GM23338 (cell line): Measurements from ENCODE around the gene EFCAB13. TPM values are rescaled to one million over a fixed set of nuclear protein-coding genes. Genes with fewer than 3 reads are reported as not detected.
"Not testable (repeated sequence)": the region's sequence is repeated elsewhere in the genome, so short reads cannot be mapped to it uniquely, and the experiment has no call there.

Experiments used
- ATAC-seq: fragments of 200-7000 bp; cut with Tn5 transposase; 3 replicates; pipeline ENCODE4 v1.9.1; 2020
- DNase-seq: peaks from one replicate; pipeline ENCODE4 v3.0.0-alpha.2; 2015; ENCODE audit warnings: low spot score
- H2AFZ ChIP-seq: fragments of 200-600 bp; sonication (generic); 2 replicates; pipeline ENCODE4 v1.8.0; 2016; ENCODE audit warnings: antibody characterized with exemption, mild to moderate bottlenecking, moderate library complexity
- H3F3A ChIP-seq: fragments of 200-600 bp; sonication (generic); replicated peaks from 2 replicates; pipeline ENCODE4 v1.8.0; 2017; ENCODE audit warnings: antibody characterized with exemption, mixed run types, low read depth
- H3K27ac ChIP-seq: fragments of 200-600 bp; sonication (generic); 2 replicates; pipeline ENCODE4 v1.6.1; 2016; ENCODE audit warnings: low read depth
- H3K27me3 ChIP-seq: fragments of 200-600 bp; sonication (generic); 2 replicates; pipeline ENCODE4 v1.8.0; 2016; ENCODE audit warnings: mild to moderate bottlenecking, mixed run types, moderate library complexity; ENCODE audit not compliant: insufficient read depth
- H3K36me3 ChIP-seq: fragments of 200-600 bp; sonication (generic); 2 replicates; pipeline ENCODE4 v1.8.0; 2016; ENCODE audit warnings: mild to moderate bottlenecking; ENCODE audit not compliant: insufficient read depth
- H3K4me1 ChIP-seq: fragments of 200-600 bp; sonication (generic); 2 replicates; pipeline ENCODE4 v1.8.0; 2016; ENCODE audit warnings: mild to moderate bottlenecking, moderate library complexity; ENCODE audit not compliant: insufficient read depth
- H3K4me2 ChIP-seq: fragments of 200-600 bp; sonication (generic); 2 replicates; pipeline ENCODE4 v1.7.1; 2017; ENCODE audit warnings: mixed run types
- H3K4me3 ChIP-seq: fragments of 200-600 bp; sonication (generic); 2 replicates; pipeline ENCODE4 v1.6.1; 2016; ENCODE audit warnings: mixed run types
- H3K79me2 ChIP-seq: fragments of 200-600 bp; sonication (generic); replicated peaks from 2 replicates; pipeline ENCODE4 v1.8.0; 2017; ENCODE audit warnings: mild to moderate bottlenecking; ENCODE audit not compliant: insufficient read depth
- H3K9me2 ChIP-seq: fragments of 200-600 bp; sonication (generic); 2 replicates; pipeline ENCODE4 v1.8.0; 2017; ENCODE audit not compliant: insufficient read depth
- H4K20me1 ChIP-seq: fragments of 200-600 bp; sonication (generic); replicated peaks from 2 replicates; pipeline ENCODE4 v1.8.0; 2017; ENCODE audit warnings: mild to moderate bottlenecking; ENCODE audit not compliant: insufficient read depth
- H3K27ac Mint-ChIP-seq: 2 replicates; pipeline ENCODE4 v1.8.0; 2020; ENCODE audit warnings: inconsistent platforms, mild to moderate bottlenecking, moderate library complexity, mixed read lengths
- H3K27me3 Mint-ChIP-seq: 3 replicates; pipeline ENCODE4 v1.8.0; 2022; ENCODE audit warnings: low read depth, mild to moderate bottlenecking, moderate library complexity, mixed read lengths, inconsistent platforms; ENCODE audit not compliant: insufficient read depth, poor library complexity
- H3K36me3 Mint-ChIP-seq: 3 replicates; pipeline ENCODE4 v1.8.0; 2021; ENCODE audit warnings: low read depth, mild to moderate bottlenecking, inconsistent platforms, moderate library complexity, mixed read lengths
- H3K4me1 Mint-ChIP-seq: 3 replicates; pipeline ENCODE4 v1.8.0; 2020; ENCODE audit warnings: mild to moderate bottlenecking, inconsistent platforms, mixed read lengths
- H3K4me3 Mint-ChIP-seq: 3 replicates; pipeline ENCODE4 v1.8.0; 2021; ENCODE audit warnings: moderate library complexity, mild to moderate bottlenecking, inconsistent platforms, mixed read lengths
- H3K9me3 Mint-ChIP-seq: 3 replicates; pipeline ENCODE4 v1.8.0; 2020; ENCODE audit warnings: moderate library complexity, mild to moderate bottlenecking, inconsistent platforms, mixed read lengths
- CTCF ChIP-seq, 2 experiments: fragments of 200-600 bp in 1 of 2; sonication (generic) in 1 of 2; conservative IDR thresholded peaks; 2 replicates each; pipeline versions ENCODE4 v1.5.1 to v1.6.1; 2016 to 2017; ENCODE audit warnings: antibody characterized with exemption in 2 of 2, low read depth in 2 of 2, mild to moderate bottlenecking in 2 of 2, moderate library complexity in 1 of 2
- ZNF331 ChIP-seq: fragments of 250-450 bp; sonication (Bioruptor Pico); IDR thresholded peaks from 2 replicates; pipeline ENCODE4 v1.5.0; 2020; ENCODE audit warnings: low read depth, mild to moderate bottlenecking, moderate library complexity
- polyA plus RNA-seq: library from polyadenylated mRNA; unstranded; fragments of >200 nt; fragmentation: Nextera tagmentation; extraction: Ambion mirVana; gene quantifications from 2 replicates; pipeline ENCODE4 v1.2.1, GENCODE V29; 2016
- total RNA-seq: library from RNA; depleted of rRNA; stranded (reverse); fragments of >200 nt; shearing (Covaris generic); gene quantifications from 2 replicates; pipeline ENCODE4 v1.2.3, GENCODE V29; 2014
- TF ChIP-seq, protein P1 (sequence below): fragments of 250-450 bp; sonication (Bioruptor Pico); IDR thresholded peaks from 2 replicates; pipeline ENCODE4 v1.5.0; 2020; ENCODE audit warnings: mild to moderate bottlenecking, moderate library complexity

The EFCAB13 gene
- total and polyA plus RNA-seq, 2 experiments from 2014 or later: 4.1 to 5.4 TPM

- 0 out of 4 replicates have a peak, but pooled peaks of 1 of the 2 experiments have one; percentile 2 for TF ChIP-seq CTCF (conservative IDR thresholded peaks at IDR 0.05; ENCODE audit: low read depth in 2 of 2)
- TF ChIP-seq ZNF331 (CRISPR knock-in tag): no peak
- TF ChIP-seq, protein P1, sequence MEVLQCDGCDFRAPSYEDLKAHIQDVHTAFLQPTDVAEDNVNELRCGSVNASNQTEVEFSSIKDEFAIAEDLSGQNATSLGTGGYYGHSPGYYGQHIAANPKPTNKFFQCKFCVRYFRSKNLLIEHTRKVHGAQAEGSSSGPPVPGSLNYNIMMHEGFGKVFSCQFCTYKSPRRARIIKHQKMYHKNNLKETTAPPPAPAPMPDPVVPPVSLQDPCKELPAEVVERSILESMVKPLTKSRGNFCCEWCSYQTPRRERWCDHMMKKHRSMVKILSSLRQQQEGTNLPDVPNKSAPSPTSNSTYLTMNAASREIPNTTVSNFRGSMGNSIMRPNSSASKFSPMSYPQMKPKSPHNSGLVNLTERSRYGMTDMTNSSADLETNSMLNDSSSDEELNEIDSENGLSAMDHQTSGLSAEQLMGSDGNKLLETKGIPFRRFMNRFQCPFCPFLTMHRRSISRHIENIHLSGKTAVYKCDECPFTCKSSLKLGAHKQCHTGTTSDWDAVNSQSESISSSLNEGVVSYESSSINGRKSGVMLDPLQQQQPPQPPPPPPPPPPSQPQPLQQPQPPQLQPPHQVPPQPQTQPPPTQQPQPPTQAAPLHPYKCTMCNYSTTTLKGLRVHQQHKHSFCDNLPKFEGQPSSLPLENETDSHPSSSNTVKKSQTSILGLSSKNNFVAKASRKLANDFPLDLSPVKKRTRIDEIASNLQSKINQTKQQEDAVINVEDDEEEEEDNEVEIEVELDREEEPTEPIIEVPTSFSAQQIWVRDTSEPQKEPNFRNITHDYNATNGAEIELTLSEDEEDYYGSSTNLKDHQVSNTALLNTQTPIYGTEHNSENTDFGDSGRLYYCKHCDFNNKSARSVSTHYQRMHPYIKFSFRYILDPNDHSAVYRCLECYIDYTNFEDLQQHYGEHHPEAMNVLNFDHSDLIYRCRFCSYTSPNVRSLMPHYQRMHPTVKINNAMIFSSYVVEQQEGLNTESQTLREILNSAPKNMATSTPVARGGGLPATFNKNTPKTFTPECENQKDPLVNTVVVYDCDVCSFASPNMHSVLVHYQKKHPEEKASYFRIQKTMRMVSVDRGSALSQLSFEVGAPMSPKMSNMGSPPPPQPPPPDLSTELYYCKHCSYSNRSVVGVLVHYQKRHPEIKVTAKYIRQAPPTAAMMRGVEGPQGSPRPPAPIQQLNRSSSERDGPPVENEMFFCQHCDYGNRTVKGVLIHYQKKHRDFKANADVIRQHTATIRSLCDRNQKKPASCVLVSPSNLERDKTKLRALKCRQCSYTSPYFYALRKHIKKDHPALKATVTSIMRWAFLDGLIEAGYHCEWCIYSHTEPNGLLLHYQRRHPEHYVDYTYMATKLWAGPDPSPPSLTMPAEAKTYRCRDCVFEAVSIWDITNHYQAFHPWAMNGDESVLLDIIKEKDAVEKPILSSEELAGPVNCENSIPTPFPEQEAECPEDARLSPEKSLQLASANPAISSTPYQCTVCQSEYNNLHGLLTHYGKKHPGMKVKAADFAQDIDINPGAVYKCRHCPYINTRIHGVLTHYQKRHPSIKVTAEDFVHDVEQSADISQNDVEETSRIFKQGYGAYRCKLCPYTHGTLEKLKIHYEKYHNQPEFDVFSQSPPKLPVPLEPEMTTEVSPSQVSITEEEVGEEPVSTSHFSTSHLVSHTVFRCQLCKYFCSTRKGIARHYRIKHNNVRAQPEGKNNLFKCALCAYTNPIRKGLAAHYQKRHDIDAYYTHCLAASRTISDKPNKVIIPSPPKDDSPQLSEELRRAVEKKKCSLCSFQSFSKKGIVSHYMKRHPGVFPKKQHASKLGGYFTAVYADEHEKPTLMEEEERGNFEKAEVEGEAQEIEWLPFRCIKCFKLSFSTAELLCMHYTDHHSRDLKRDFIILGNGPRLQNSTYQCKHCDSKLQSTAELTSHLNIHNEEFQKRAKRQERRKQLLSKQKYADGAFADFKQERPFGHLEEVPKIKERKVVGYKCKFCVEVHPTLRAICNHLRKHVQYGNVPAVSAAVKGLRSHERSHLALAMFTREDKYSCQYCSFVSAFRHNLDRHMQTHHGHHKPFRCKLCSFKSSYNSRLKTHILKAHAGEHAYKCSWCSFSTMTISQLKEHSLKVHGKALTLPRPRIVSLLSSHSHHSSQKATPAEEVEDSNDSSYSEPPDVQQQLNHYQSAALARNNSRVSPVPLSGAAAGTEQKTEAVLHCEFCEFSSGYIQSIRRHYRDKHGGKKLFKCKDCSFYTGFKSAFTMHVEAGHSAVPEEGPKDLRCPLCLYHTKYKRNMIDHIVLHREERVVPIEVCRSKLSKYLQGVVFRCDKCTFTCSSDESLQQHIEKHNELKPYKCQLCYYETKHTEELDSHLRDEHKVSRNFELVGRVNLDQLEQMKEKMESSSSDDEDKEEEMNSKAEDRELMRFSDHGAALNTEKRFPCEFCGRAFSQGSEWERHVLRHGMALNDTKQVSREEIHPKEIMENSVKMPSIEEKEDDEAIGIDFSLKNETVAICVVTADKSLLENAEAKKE (CRISPR knock-in tag): no peak
- H3K27me3 Mint-ChIP-seq: peaks cover 16% of the 10 kb centered on the region
- H2AFZ ChIP-seq: 0 out of 2 replicates have a peak overlapping the region, but pooled peaks have one; percentile 52
- no peaks in the 10 kb centered on the region; the same call in 2 of the 3 replicates for H3K4me1 Mint-ChIP-seq
- no peak overlapping the region for H3K27ac ChIP-seq
- H3K4me2 ChIP-seq: peak overlapping the region; percentile 85
- peaks cover 11% of the 10 kb centered on the region for H3K9me3 Mint-ChIP-seq
- no peak overlapping the region for H3K27ac Mint-ChIP-seq
- no peaks in the 10 kb centered on the region for H3K9me2 ChIP-seq
- no peaks in the 10 kb centered on the region for H3K4me1 ChIP-seq
- H3K4me3 ChIP-seq: peak overlapping the region; percentile 72
- H3K4me3 Mint-ChIP-seq: peak overlapping the region; percentile 71
- DNase-seq (peak; percentile 64), ATAC-seq (peak; percentile 88)
- H3K36me3 ChIP-seq: no peaks in the 10 kb centered on the region
- no peaks in the 10 kb centered on the region for H3K79me2 ChIP-seq
- peaks cover 34% of the 10 kb centered on the region for H3K27me3 ChIP-seq
- H4K20me1 ChIP-seq: no peaks in the 10 kb centered on the region
- H3K36me3 Mint-ChIP-seq: peaks cover 5% of the 10 kb centered on the region; the same call in 2 of the 3 replicates
- 0 out of 2 replicates have a peak, but pooled peaks cover 2% of the 10 kb centered on the region for H3F3A ChIP-seq
Measured at GRCh38 chr17:47423406-47424295, 99.9 kb downstream of the EFCAB13 start.

DNA sequence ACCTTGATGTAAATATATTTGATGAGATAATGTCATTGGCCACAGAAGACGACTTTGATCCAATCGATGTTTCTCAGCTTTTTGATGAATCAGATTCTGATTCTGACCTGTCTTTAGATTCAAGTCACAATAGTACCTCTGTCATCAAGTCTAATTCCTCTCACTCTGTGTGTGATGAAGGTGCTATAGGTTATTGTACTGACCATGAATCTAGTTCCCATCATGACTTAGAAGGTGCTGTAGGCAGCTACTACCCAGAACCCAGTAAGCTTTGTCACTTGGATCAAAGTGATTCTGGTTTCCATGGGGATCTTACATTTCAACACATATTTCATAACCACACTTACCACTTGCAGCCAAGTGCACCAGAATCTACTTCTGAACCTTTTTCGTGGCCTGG is 101.5 kb downstream of the EFCAB13 start:
- not testable (repeated sequence) for H3K4me2 ChIP-seq, H3K4me1 ChIP-seq, H3K27ac Mint-ChIP-seq, H3K79me2 ChIP-seq, H4K20me1 ChIP-seq, H3K9me2 ChIP-seq, H3K4me1 Mint-ChIP-seq, H2AFZ ChIP-seq, ATAC-seq, H3F3A ChIP-seq, H3K27ac ChIP-seq, H3K36me3 ChIP-seq, DNase-seq, H3K4me3 Mint-ChIP-seq, H3K9me3 Mint-ChIP-seq, H3K36me3 Mint-ChIP-seq, H3K4me3 ChIP-seq
- H3K27me3 Mint-ChIP-seq: peaks cover 16% of the 10 kb centered on the region
- peaks cover 34% of the 10 kb centered on the region for H3K27me3 ChIP-seq

DNA sequence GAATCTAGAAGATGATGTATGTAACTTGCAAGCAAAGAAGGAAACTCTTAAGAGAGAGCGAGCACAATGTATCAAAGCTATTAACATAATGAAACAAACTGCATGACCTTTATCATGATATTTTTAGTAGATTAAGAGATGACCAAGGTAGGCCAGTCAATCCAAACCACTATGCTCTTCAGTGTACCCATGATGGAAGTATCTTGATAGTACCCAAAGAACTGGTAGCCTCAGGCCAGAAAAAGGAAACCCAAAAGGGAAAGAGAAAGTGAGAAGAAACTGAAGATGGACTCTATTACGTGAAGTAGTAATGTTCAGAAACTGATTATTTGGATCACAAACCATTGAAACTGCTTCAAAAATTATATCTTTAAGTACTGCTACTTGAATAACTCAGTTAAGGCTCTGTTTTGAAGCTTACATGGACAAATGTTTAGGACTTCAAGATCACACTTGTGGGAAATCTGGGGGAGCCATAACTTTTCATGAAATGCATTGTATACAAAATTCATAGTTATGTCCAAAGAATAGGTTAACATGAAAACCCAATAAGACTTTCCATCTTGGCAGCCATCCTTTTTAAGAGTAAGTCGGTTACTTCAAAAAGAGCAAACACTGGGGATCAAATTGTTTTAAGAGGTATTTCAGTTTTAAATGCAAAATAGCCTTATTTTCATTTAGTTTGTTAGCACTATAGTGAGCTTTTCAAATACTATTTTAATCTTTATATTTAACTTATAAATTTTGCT is 102.3 kb downstream of the EFCAB13 start:
- not testable (repeated sequence) for H2AFZ ChIP-seq, H3K4me1 ChIP-seq, H3K4me3 Mint-ChIP-seq, H3K27ac ChIP-seq, H3K4me3 ChIP-seq, DNase-seq, H3K36me3 ChIP-seq, H4K20me1 ChIP-seq, H3K9me3 Mint-ChIP-seq, H3F3A ChIP-seq, H3K9me2 ChIP-seq, H3K79me2 ChIP-seq, H3K4me2 ChIP-seq, ATAC-seq, H3K36me3 Mint-ChIP-seq, H3K4me1 Mint-ChIP-seq, H3K27ac Mint-ChIP-seq
- peaks cover 34% of the 10 kb centered on the region for H3K27me3 ChIP-seq
- H3K27me3 Mint-ChIP-seq: peaks cover 16% of the 10 kb centered on the region
